H9 (cell line): ENCODE data around the gene WNT7B. TPM values are rescaled to one million over a fixed set of nuclear protein-coding genes. Genes with fewer than 3 reads are reported as not detected.

ENCODE experiments used
- DNase-seq: peaks from one replicate; pipeline ENCODE4 v3.0.0-alpha.2; 2017
- H2AFZ ChIP-seq: one replicate; pipeline ENCODE4 v1.6.1; 2013; ENCODE audit warnings: mild to moderate bottlenecking, low read length, control low read depth, moderate library complexity
- H2AK5ac ChIP-seq: 2 replicates; pipeline ENCODE4 v1.6.1; 2013; ENCODE audit warnings: low read length, control low read depth, mixed read lengths; ENCODE audit not compliant: insufficient read length
- H2BK120ac ChIP-seq: one replicate; pipeline ENCODE4 v1.6.1; 2013; ENCODE audit warnings: low read depth, mild to moderate bottlenecking, low read length, control low read depth, inconsistent platforms; ENCODE audit not compliant: poor library complexity, severe bottlenecking
- H2BK12ac ChIP-seq: 2 replicates; pipeline ENCODE4 v1.6.1; 2013; ENCODE audit warnings: low read length, control low read depth, mixed read lengths, low read depth; ENCODE audit not compliant: insufficient read length
- H2BK15ac ChIP-seq: 2 replicates; pipeline ENCODE4 v1.6.1; 2013; ENCODE audit warnings: low read depth, low read length, control low read depth
- H2BK20ac ChIP-seq: one replicate; pipeline ENCODE4 v1.6.1; 2013; ENCODE audit warnings: low read depth, mild to moderate bottlenecking, low read length, control low read depth, inconsistent platforms; ENCODE audit not compliant: poor library complexity, severe bottlenecking
- H2BK5ac ChIP-seq: 2 replicates; pipeline ENCODE4 v1.6.1; 2013; ENCODE audit warnings: low read length, control low read depth, mixed read lengths; ENCODE audit not compliant: insufficient read length
- H3K14ac ChIP-seq: 2 replicates; pipeline ENCODE4 v1.6.1; 2013; ENCODE audit warnings: low read length, control low read depth; ENCODE audit not compliant: insufficient read depth
- H3K18ac ChIP-seq: 2 replicates; pipeline ENCODE4 v1.6.1; 2013; ENCODE audit warnings: low read depth, mild to moderate bottlenecking, mixed read lengths, low read length, control low read depth; ENCODE audit not compliant: insufficient read length
- H3K23ac ChIP-seq: 2 replicates; pipeline ENCODE4 v1.6.1; 2013; ENCODE audit warnings: low read length, control low read depth, mixed read lengths, low read depth; ENCODE audit not compliant: insufficient read length
- H3K23me2 ChIP-seq: 2 replicates; pipeline ENCODE4 v1.6.1; 2013; ENCODE audit warnings: low read depth, mild to moderate bottlenecking, mixed read lengths, low read length, control low read depth; ENCODE audit not compliant: insufficient read length, poor library complexity, severe bottlenecking
- H3K27ac ChIP-seq: 2 replicates; pipeline ENCODE4 v1.5.1; 2013; ENCODE audit warnings: low read length, control low read depth, mixed read lengths, low read depth; ENCODE audit not compliant: insufficient read length
- H3K27me3 ChIP-seq: 2 replicates; pipeline ENCODE4 v1.6.1; 2013; ENCODE audit warnings: low read length, control low read depth, inconsistent platforms; ENCODE audit not compliant: insufficient read depth
- H3K4ac ChIP-seq: 2 replicates; pipeline ENCODE4 v1.6.1; 2013; ENCODE audit warnings: low read depth, mild to moderate bottlenecking, control low read depth, inconsistent platforms, low read length, moderate library complexity
- H3K4me1 ChIP-seq: 2 replicates; pipeline ENCODE4 v1.6.1; 2013; ENCODE audit warnings: low read length, control low read depth, inconsistent platforms; ENCODE audit not compliant: insufficient read depth
- H3K4me2 ChIP-seq: 2 replicates; pipeline ENCODE4 v1.6.1; 2013; ENCODE audit warnings: low read length, control low read depth, mixed read lengths; ENCODE audit not compliant: insufficient read length, insufficient read depth
- H3K56ac ChIP-seq: 2 replicates; pipeline ENCODE4 v1.6.1; 2013; ENCODE audit warnings: low read depth, mild to moderate bottlenecking, mixed read lengths, low read length, control low read depth; ENCODE audit not compliant: insufficient read length
- H3K79me1 ChIP-seq: 2 replicates; pipeline ENCODE4 v1.6.1; 2013; ENCODE audit warnings: low read depth, mild to moderate bottlenecking, moderate library complexity, low read length, control low read depth, inconsistent platforms; ENCODE audit not compliant: insufficient read depth, poor library complexity, severe bottlenecking
- H3K79me2 ChIP-seq: 2 replicates; pipeline ENCODE4 v1.6.1; 2013; ENCODE audit warnings: low read length, control low read depth, inconsistent platforms; ENCODE audit not compliant: insufficient read depth
- H3K9ac ChIP-seq: 2 replicates; pipeline ENCODE4 v1.6.1; 2013; ENCODE audit warnings: low read length, control low read depth, mixed read lengths; ENCODE audit not compliant: insufficient read length; ENCODE audit errors: extremely low read depth
- H3K9me3 ChIP-seq: one replicate; pipeline ENCODE4 v1.6.1; 2013; ENCODE audit warnings: low read depth, low read length, inconsistent platforms; ENCODE audit not compliant: control insufficient read depth
- H3T11ph ChIP-seq: one replicate; pipeline ENCODE4 v1.6.1; 2013; ENCODE audit warnings: mild to moderate bottlenecking, low read length, control low read depth, inconsistent platforms
- H4K20me1 ChIP-seq: one replicate; pipeline ENCODE4 v1.6.1; 2013; ENCODE audit not compliant: control insufficient read depth, insufficient read length, insufficient read depth
- H4K5ac ChIP-seq: 2 replicates; pipeline ENCODE4 v1.6.1; 2013; ENCODE audit warnings: low read depth, mild to moderate bottlenecking, mixed read lengths, low read length, control low read depth; ENCODE audit not compliant: insufficient read length
- H4K8ac ChIP-seq: replicated peaks from 2 replicates; pipeline ENCODE4 v1.6.1; 2013; ENCODE audit warnings: low read length, control low read depth, mixed read lengths, low read depth; ENCODE audit not compliant: insufficient read length
- H4K91ac ChIP-seq: 2 replicates; pipeline ENCODE4 v1.6.1; 2013; ENCODE audit warnings: low read depth, mild to moderate bottlenecking, moderate library complexity, mixed read lengths, low read length, control low read depth; ENCODE audit not compliant: insufficient read length
- H3K27ac Mint-ChIP-seq, 3 experiments: 2 replicates in 2 of 3; 3 replicates in 1 of 3; pipeline ENCODE4 v1.8.0; 2020 to 2021; ENCODE audit warnings: mixed read lengths in 3 of 3, mild to moderate bottlenecking in 1 of 3, moderate library complexity in 1 of 3
- H3K27me3 Mint-ChIP-seq: 2 replicates; pipeline ENCODE4 v1.8.0; 2021; ENCODE audit warnings: low read depth, mild to moderate bottlenecking, moderate library complexity, mixed read lengths
- H3K36me3 Mint-ChIP-seq, 3 experiments: 2 replicates in 2 of 3; 3 replicates in 1 of 3; pipeline ENCODE4 v1.8.0; 2020 to 2021; ENCODE audit warnings: low read depth in 3 of 3, mixed read lengths in 3 of 3; ENCODE audit not compliant: insufficient read depth in 1 of 3
- H3K4me1 Mint-ChIP-seq, 2 experiments: 2 replicates each; pipeline ENCODE4 v1.8.0; 2020; ENCODE audit warnings: mixed read lengths in 2 of 2
- H3K4me3 Mint-ChIP-seq, 2 experiments: 2 replicates in 1 of 2; 3 replicates in 1 of 2; pipeline ENCODE4 v1.8.0; 2020 to 2021; ENCODE audit warnings: mild to moderate bottlenecking in 2 of 2, mixed read lengths in 2 of 2, moderate library complexity in 1 of 2
- H3K9me3 Mint-ChIP-seq, 2 experiments: 2 replicates in 1 of 2; 3 replicates in 1 of 2; pipeline ENCODE4 v1.8.0; 2020; ENCODE audit warnings: mild to moderate bottlenecking in 2 of 2, mixed read lengths in 2 of 2, moderate library complexity in 1 of 2
- CTCF ChIP-seq: fragments of 200-600 bp; sonication (generic); conservative IDR thresholded peaks from 3 replicates; pipeline ENCODE4 v1.8.0; 2021; ENCODE audit warnings: antibody characterized with exemption, mild to moderate bottlenecking
- WGBS: extraction: QIAGEN DNeasy Blood & Tissue Kit; methylation state at CpG from one replicate; pipeline ENCODE4 v1.1.7; 2013; ENCODE audit warnings: missing lambda C conversion rate, low lambda C conversion rate, mixed read lengths; ENCODE audit not compliant: insufficient read length; ENCODE audit errors: extremely low coverage; 5-methylcytosine and 5-hydroxymethylcytosine counted together
- total RNA-seq: library from RNA; stranded (reverse); gene quantifications from 2 replicates; pipeline ENCODE4 v1.2.1, GENCODE V29; 2021

The WNT7B gene
- total RNA-seq, 1 experiment from 2014 or later = 0.09 TPM

GRCh38 chr22:45889093-45889538 lies 87.8 kb downstream of the WNT7B start:
- no peak overlapping the region for H3K18ac ChIP-seq
- H2BK120ac ChIP-seq = no peak overlapping the region
- no peak overlapping the region for H2BK20ac ChIP-seq
- no peak overlapping the region for H3K4ac ChIP-seq
- no peak overlapping the region for H3K14ac ChIP-seq
- H2BK5ac ChIP-seq = no peak overlapping the region
- Mint-ChIP-seq H3K4me1 (no peaks in the 10 kb centered on the region), H3K27ac (no peak overlapping the region), H3K4me3 (no peak overlapping the region), H3K27me3 (peaks cover 4% of the 10 kb centered on the region; the same call in 1 of the 2 replicates), H3K36me3 (no peaks in the 10 kb centered on the region), H3K9me3 (no peaks in the 10 kb centered on the region)
- H3K23ac ChIP-seq = no peak overlapping the region
- no peak overlapping the region for H3T11ph ChIP-seq
- H2AK5ac ChIP-seq = no peak overlapping the region
- DNase-seq = no peak
- H4K8ac ChIP-seq = no peak overlapping the region
- H3K56ac ChIP-seq = no peak overlapping the region
- H3K27me3 ChIP-seq = no peaks in the 10 kb centered on the region
- no peak overlapping the region for H3K27ac ChIP-seq
- H4K5ac ChIP-seq = no peak overlapping the region
- H3K79me2 ChIP-seq = no peaks in the 10 kb centered on the region
- no peak overlapping the region for H2BK15ac ChIP-seq
- H4K91ac ChIP-seq = no peak overlapping the region
- H3K9me3 ChIP-seq = no peaks in the 10 kb centered on the region
- no peaks in the 10 kb centered on the region for H4K20me1 ChIP-seq
- no peaks in the 10 kb centered on the region for H3K79me1 ChIP-seq
- H3K4me2 ChIP-seq = no peak overlapping the region
- H3K9ac ChIP-seq = no peak overlapping the region
- no peak for TF ChIP-seq CTCF
- no peaks in the 10 kb centered on the region for H3K23me2 ChIP-seq
- no peak overlapping the region for H2BK12ac ChIP-seq
- no CpG with 5 or more reads among the region's 10 CpGs for WGBS
- H2AFZ ChIP-seq = no peak overlapping the region
- no peaks in the 10 kb centered on the region for H3K4me1 ChIP-seq
